ENCODE results near the gene CYB561D2.
"Not testable (repeated sequence)": the region's sequence is repeated elsewhere in the genome, so short reads cannot be mapped to it uniquely, and the experiment has no call there.

Gene CYB561D2

DNA sequence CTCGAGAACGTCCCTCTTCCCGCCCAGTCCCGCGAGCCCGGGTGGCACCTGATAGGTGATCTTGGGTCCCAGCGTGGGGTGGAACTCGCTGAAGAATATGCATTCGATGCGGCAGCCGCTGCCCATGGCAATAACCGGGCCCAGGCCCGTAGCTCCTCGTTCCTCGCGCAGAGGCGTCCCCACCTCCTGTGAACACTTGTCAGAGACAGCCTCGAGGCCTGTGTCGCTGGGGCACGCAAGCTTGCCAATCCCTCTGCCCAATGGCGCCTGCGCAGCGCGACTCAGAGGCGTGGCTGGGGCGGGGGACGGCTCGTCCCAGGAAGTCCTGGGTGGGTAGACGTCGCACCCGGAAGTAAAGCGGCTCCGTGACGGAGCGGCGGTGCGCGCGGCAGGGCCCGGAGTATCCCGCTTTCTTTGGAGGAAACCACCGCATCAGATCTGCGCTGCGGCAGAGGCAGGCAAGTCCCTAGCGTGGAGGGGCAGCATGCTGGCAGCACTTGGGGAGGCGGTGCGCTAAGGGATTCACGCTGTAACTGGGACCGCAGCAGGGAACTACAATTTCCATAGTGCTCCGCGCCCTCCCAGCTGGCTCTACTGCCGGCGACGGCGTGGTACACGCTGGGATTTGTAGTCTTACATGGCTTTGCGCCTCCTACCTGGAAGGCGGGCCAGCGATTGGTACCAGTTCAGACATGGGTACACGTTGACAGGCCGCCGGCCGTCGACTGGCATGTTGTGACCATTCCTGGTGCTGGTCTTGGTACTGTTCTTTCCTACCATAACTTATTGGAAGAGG is at the start of gene CYB561D2, which contains the start of gene NPRL2:
CYB561D2 (plus strand) TSS at position 336 of the 796 bp plus-strand sequence. CDS start 572 bp downstream, outside the sequence.
NPRL2 (minus strand) TSS at position 249 of the 796 bp plus-strand sequence; CDS start at position 126, 123 bp downstream.
- DNase-seq: peak; percentile 69

DNA sequence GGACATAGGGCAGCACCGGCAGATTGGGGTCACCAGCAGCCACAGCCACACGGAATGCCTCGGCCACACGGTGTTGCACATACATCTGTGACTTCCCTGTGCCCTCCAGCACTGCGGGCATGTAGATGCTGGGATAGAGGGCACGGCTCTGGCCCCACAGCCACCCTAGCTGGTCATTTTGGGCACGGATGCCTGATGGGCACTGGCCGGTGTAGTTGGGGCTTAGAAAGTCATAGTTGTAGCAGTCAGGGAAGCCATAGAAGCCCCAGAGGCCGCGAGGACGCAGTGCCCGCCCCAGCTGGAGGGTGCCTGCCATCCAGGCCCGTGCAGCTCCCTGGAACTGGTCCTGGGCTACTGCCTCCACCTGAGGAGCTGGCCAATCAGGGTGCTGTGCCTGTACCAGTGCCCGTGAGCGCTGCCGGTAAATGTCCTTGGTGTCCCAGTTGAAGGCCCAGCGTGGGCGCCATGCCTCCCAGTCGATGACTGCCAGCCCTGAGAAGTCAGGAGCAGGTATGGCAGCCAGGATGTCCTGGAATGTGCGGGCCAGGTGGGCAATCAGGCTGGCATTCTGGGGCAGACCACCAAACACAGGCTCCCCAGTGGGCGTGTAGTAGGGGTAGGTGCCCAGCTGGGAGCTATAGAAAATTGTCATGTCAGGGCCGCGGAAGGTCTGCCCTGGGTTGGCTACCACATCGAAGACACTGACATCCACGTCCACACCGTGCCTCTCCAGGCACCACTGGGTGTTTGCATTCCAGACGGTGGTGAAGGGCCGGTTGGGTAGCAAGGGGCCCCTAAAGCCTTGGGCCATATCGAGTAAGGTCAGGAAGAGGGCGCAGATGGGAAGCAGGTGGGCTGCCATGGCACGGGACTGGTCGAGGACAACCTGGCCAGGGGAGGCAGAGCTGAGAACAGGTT is 48.3 kb upstream of the CYB561D2 start:
- no peak for DNase-seq

- DNase-seq: no peak
Observed at GRCh38 chr3:50303013-50303815, 47.4 kb upstream of the CYB561D2 start, which contains the start of gene HYAL1. HYAL1 (minus strand) TSS chr3:50303574; CDS start chr3:50302956, 618 bp downstream.

DNA sequence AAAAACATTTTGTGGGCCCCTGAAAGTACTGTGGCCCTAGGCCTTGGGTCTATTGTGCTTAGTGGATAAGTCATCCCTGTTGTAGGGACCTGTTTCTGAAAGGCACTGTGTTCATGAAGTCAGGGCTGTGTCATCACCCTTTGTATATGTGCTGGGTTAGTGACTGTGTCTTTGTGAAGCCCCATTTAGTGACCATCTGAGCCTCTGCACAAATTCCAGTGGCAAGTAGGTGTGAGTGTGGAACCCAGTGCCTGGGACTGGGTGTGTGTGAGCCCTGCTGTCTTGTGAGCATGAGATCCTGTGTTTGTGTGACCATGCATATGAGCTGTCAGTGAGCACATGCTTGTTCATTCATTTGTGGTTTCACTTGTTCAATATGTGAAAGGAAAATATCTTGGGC is 46.1 kb upstream of the CYB561D2 start:
- no peak for DNase-seq

- DNase-seq: not testable (repeated sequence)
Observed at GRCh38 chr3:50312041-50312440, 38.6 kb upstream of the CYB561D2 start.

- no peak for DNase-seq
Observed at GRCh38 chr3:50314342-50314741, 36.3 kb upstream of the CYB561D2 start.

GRCh38 chr3:50314816-50315215 is 35.8 kb upstream of the CYB561D2 start:
- no peak for DNase-seq

GRCh38 chr3:50316657-50317242 is 33.9 kb upstream of the CYB561D2 start:
- DNase-seq: no peak

DNA sequence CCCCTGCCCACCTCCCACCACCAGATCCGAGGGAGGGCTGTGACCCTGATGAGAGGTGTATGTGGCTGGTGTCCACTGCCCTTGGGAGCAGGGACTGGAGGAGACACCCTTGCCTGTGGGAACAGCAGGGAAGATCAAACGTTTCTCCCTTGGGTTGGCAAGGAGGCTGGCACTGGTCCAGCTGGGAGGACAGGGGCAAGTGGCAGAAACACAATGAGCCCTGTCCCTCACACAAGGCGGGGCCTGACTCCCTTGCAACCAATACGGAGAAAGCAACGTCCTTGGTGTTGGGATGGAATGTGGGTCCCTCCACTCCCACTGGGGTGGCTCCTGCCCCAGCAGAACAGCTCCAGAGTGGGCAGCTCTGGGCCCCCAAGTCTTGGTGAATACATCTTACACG is 33.4 kb upstream of the CYB561D2 start:
- DNase-seq: no peak

DNA sequence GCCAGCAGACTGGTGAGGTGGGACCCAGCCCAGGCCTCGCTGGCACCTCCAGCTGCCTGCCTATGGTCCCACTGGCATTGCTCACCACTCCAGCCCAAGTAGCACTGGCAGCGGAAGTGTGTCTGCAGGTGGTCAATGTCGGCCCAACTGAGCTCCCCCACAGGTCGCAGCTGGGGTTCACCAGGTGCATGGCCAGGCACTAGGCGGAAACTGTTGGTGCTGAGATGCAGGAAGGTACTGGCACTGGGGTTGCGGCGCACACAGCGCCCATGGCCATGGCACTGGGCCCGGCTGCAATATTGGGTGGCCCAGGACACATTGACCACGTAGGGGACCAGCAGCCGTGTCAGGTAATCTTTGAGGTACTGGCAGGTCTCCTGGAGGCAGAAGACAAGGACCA is 32.5 kb upstream of the CYB561D2 start:
- no peak for DNase-seq

- DNase-seq: no peak
Observed at GRCh38 chr3:50318615-50319014, 32.0 kb upstream of the CYB561D2 start.

- no peak for DNase-seq
Observed at GRCh38 chr3:50319181-50319893, 31.3 kb upstream of the CYB561D2 start.

GRCh38 chr3:50319894-50320625 is 30.6 kb upstream of the CYB561D2 start:
- no peak for DNase-seq

DNA sequence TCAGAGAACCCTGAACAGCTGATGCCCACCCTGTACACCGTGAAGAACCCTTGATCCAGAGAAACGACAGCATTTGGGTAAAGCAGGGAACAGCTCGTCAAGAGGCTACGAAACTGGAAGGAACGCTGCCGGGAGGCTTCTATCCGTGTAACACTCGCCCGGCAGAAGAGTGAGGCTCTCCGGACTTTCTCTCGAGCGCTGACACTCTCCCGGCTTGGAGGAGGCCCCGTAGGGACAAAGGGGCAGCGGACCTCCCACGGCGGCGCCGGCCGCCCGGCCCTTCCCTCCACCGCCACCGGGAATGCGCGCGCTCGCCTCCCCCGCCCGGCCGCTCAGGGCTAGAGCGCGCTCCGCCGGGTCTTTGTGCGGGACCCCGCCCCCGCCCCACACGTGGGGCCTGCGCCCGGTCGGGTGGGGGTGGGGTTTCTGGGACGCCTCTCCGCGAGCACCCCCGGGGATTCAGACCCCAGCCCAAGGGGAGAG is 29.8 kb upstream of the CYB561D2 start:
- peak; percentile 20 for DNase-seq

- peak; percentile 73 for DNase-seq
Observed at GRCh38 chr3:50321336-50322114, 29.1 kb upstream of the CYB561D2 start.

DNA sequence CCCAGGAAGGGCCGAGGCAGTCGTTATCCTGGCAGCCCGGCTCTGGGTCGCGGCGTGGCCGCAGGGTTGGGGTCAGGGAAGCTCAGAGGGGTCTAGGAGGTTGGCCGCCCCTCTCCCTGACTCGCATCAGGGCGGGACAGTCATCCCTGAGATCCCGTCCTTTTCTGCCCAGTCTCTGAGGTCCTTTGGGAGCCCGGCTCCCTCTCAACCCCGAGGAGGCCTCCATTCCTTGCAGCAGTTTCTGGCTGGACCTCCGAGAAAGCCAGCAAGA is 28.6 kb upstream of the CYB561D2 start:
- no peak for DNase-seq

GRCh38 chr3:50322386-50323091 is 28.1 kb upstream of the CYB561D2 start, which contains the start of gene HYAL2:
HYAL2 (minus strand) TSS chr3:50322745; CDS start chr3:50320489, 2,256 bp downstream.
- DNase-seq: no peak

DNA sequence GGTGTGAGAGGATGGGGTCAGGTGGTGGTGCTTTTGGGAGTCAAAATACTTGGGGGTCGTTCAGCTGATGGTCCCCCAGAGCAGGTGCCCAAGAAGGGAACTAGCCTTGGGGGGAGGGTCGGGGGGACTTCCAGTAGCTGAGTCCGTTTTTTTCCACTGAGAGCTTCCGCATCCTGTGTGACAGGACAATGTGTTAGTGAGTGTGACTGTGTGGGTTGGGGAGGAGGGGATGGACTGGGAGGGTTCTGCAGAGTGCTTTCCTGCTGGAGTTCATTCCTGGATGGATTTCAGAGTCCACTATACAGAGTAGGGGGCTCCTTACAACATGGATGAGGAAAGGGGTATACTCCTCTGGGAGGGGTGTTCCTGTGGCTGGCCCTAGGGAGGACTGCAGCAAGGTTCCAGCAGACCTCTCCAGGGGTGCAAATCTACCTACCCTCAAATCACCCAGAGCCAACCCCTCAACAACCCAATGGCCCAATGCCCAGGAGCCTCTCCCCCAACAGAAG is 27.5 kb upstream of the CYB561D2 start:
- no peak for DNase-seq

GRCh38 chr3:50323614-50324199 is 27.0 kb upstream of the CYB561D2 start:
- DNase-seq: no peak
